Measurements from ENCODE around the gene UPF2. TPM values are rescaled to one million over a fixed set of nuclear protein-coding genes. Genes with fewer than 3 reads are reported as not detected.
A peak's percentile ranks its signal among the peaks of the same experiment; 100 is the strongest.

UPF2 gene
- total RNA-seq, 3 donors from 2014 or later: 22.4 to 32.9 (median 29.2) TPM

DNA sequence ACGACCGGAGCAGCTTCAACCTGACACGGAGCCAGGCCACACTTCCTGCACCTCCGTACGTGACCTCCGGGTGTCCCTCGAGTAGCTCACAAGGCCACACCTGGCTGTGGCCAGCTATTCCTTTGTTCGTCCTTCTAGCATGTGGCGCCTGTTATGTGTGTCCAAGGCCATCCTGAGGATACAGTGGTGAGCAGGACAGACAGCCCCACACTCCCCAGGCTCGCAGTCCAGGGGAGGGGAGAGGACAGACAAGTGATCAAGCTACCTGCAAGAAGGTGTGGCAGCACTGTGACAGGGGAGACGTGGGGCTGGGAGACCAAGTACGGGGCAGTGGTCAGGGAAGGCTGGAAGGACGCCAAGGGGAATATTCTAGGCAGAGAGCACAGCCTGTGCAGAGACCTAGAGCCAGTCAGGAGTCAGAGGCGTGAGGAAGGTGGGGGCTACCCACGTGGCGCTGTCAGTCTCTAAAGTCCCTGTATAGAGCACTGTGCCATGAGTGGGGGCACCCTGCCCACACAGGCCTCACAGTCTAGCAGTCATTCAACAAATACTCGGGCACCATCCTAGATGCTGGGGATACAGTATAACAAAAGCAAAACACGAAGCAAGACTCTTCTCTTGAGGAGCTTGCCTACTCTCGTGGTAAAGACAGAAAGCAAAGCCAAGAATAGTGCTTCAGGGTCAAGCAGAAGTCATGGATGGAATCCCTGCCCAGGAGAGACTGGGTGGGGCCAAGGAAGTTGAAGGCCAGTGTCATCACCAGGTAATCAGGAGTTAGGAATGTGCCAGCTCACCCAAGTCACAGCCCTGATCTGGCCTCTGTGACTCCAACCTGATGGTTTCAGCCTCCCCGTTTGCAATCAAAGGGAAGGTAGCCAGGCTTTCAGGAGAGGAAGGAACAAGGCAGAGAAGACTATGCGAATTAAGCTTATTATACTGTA is 160.9 kb downstream of the UPF2 start:
- H3K27ac ChIP-seq: peak overlapping the region in 1 of 2 donors; percentile 54
- TF ChIP-seq POLR2A (IDR thresholded peaks at IDR 0.05) (no peak), POLR2AphosphoS5 (IDR thresholded peaks at IDR 0.05) (no peak), CTCF (IDR thresholded peaks at IDR 0.05) (no peak)

DNA sequence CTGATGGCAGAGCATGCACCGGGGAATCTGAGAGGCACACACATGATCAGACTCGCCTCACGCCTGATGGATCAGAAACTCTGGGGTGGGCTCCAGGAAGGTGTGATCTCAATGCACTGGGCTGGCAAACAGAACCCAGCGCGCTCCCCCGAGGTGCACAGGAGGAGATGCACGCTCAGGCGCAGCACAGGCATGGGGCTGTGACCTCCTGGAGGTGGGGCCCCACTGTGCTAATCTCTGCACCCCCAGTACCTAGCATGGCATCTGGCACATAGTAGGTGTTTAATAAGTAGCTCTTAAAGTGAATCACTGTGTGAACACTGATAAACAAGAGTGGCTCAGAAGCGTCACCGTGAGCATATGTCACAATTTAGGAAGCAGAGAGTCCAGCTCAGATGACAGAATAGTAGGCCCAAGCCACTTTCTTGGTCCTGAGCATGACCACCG is 161.6 kb downstream of the UPF2 start:
- Histone ChIP-seq H3K27ac (peak overlapping the region in 1 of 2 donors; percentile 54), H3K4me3 (no peak overlapping the region)

More for the DNA sequence above, 160.9 kb downstream of the UPF2 start:
- DNase-seq (ENCODE audit: low spot score in 2 of 2): no peak
- Histone ChIP-seq H3K27me3 (no peaks in the 10 kb centered on the region), H3K9me3 (no peaks in the 10 kb centered on the region), H3K4me3 (no peak overlapping the region), H3K36me3 (no peaks in the 10 kb centered on the region), H3K4me1 (no peaks in the 10 kb centered on the region)
- intact Hi-C loops (cut with DNase I; ENCODE audit: low total_unique reads): no loop called here

DNA sequence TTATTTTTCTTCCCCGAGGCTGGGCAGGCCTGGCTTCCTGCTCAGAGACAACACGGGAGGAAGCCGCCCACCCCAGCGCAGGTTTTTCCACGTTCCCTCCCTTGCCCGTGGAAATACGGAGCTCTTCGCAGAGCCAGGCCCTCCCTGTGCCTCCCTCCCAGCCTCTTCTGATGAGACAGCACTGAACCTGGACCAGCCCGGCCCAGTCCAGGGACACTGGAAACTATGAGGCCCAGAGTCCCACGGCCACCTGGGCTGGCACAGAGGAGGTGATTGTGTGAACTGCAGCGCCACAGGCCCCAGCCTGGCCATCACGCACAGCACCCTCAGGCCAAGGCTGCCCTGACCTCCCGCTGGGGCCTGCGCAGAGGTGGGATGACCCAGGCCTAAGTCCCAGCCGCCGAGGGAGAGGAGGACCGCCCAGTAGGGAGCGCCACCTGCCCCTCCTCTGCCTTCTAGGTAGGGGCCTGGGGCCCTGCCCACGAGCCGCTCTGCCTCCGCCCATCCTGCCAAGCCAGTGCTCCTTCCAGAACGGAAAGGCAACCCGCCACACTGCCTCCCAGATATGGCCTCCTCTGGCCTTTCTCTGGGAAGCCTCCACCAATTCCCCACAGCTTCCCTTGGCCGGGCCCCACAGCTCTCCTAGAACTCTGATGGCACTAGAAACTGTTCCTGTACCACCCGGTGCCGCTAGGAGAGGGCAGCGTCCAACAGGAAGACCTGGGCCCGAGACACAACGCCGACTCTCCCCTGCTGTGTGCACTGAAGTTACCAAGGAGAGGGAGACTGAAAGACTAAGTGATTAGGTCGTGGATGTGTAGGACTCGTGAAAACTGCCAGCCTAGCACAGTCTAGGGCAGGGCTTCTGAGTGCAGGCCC is 162.2 kb downstream of the UPF2 start:
- peak in 1 of 2 donors; percentile 51 for DNase-seq (ENCODE audit: low spot score in 2 of 2)
- peaks cover 4 to 5% of the 10 kb centered on the region in 2 donors for H3K4me1 ChIP-seq
- no peaks in the 10 kb centered on the region for H3K36me3 ChIP-seq
- no peak overlapping the region for H3K27ac ChIP-seq
- no peaks in the 10 kb centered on the region for H3K27me3 ChIP-seq
- no peak for TF ChIP-seq CTCF (IDR thresholded peaks at IDR 0.05)
- no peak for TF ChIP-seq POLR2A (IDR thresholded peaks at IDR 0.05)
- TF ChIP-seq POLR2AphosphoS5 (IDR thresholded peaks at IDR 0.05): no peak
- H3K4me3 ChIP-seq: no peak overlapping the region
- no peaks in the 10 kb centered on the region for H3K9me3 ChIP-seq
- intact Hi-C loops (cut with DNase I; ENCODE audit: low total_unique reads): no loop called here

More for the DNA sequence above, 161.6 kb downstream of the UPF2 start:
- no peaks in the 10 kb centered on the region for H3K27me3 ChIP-seq
- no peak for DNase-seq (ENCODE audit: low spot score in 2 of 2)
- H3K36me3 ChIP-seq: no peaks in the 10 kb centered on the region
- H3K4me1 ChIP-seq: peaks cover 0 to 4% of the 10 kb centered on the region in 2 donors
- intact Hi-C loops (cut with DNase I; ENCODE audit: low total_unique reads): no loop called here
- no peaks in the 10 kb centered on the region for H3K9me3 ChIP-seq
- TF ChIP-seq CTCF (IDR thresholded peaks at IDR 0.05): no peak
- TF ChIP-seq POLR2AphosphoS5 (IDR thresholded peaks at IDR 0.05): no peak
- TF ChIP-seq POLR2A (IDR thresholded peaks at IDR 0.05): no peak

GRCh38 chr10:11879387-11880094 is 163.1 kb downstream of the UPF2 start:
- TF ChIP-seq CTCF (IDR thresholded peaks at IDR 0.05) (no peak), POLR2AphosphoS5 (IDR thresholded peaks at IDR 0.05) (no peak), POLR2A (IDR thresholded peaks at IDR 0.05) (no peak)
- H3K27me3 ChIP-seq: no peaks in the 10 kb centered on the region
- H3K4me1 ChIP-seq: peaks cover 4 to 13% of the 10 kb centered on the region in 2 donors
- DNase-seq (ENCODE audit: low spot score in 2 of 2): peak in 1 of 2 donors; percentile 49
- intact Hi-C loops (cut with DNase I; ENCODE audit: low total_unique reads): no loop called here
- H3K9me3 ChIP-seq: no peaks in the 10 kb centered on the region
- no peak overlapping the region for H3K4me3 ChIP-seq
- no peaks in the 10 kb centered on the region for H3K36me3 ChIP-seq
- H3K27ac ChIP-seq: peak overlapping the region in 1 of 2 donors; percentile 21
